ENCODE data around the gene TRIM69.
"Not testable (repeated sequence)": the region's sequence is repeated elsewhere in the genome, so short reads cannot be mapped to it uniquely, and the experiment has no call there.

The TRIM69 gene

GRCh38 chr15:44716983-44717602, 19.2 kb upstream of the TRIM69 start:
- no peak for DNase-seq (ENCODE audit: low spot score)

- DNase-seq (ENCODE audit: low spot score), result no peak
Observed at GRCh38 chr15:44718180-44718926, 18.0 kb upstream of the TRIM69 start.

DNA sequence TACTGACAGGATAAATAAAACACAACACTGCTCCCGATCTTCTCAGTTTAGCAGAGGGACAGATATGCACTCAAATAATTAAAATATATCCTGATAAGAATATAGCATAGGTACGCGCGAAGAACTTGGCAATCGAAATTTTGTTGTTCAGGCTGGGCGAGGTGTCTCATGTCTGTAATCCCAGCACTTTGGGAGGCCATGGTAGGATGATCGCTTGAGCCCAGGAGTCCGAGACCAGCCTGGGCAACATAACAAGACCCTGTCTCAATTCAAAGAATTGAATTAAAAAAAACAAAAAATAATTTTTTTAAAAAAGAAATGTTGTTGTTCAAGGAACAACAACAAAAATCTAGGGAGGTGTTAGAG, 17.4 kb upstream of the TRIM69 start:
- no peak for DNase-seq (ENCODE audit: low spot score)

DNA sequence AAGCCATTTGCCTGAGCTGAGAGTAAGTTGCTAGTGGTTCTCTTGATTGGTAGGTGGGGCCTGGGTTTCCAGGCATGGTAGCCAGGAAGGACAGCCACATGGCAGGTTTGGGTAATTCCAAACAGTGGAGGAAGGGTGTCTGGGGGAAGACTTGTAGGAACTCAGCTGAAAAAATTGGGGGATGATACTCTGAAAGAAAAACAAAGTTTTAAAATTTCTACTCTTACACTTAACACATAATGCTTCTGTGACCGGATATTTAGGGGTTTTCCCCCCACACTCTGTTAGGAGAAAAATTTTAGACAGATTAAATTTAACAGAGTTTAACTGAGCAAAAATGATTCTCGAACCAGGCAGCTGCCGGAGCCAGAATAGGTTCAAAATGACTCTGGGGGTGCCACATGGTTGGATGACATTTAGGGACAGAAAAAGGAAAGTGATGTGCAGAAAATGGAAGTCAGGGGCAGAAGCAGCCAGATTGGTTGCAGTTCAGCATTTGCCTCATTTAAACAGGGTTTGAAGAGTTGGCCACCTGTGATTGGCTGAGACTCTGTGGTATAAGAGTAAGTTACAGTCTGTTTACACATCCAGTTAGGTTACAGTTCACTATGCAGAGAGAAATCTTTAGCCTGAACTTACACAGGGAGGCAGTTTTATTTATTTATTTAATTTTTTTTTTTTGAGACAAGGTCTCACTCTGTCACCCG, 16.9 kb upstream of the TRIM69 start:
- no peak for DNase-seq (ENCODE audit: low spot score)

- not testable (repeated sequence) for DNase-seq (ENCODE audit: low spot score)
Observed at GRCh38 chr15:44720000-44720435, 16.3 kb upstream of the TRIM69 start.

- DNase-seq (ENCODE audit: low spot score), result no peak
Observed at GRCh38 chr15:44720460-44721176, 15.7 kb upstream of the TRIM69 start.

- DNase-seq (ENCODE audit: low spot score), result no peak
Observed at GRCh38 chr15:44722011-44722410, 14.3 kb upstream of the TRIM69 start.

DNA sequence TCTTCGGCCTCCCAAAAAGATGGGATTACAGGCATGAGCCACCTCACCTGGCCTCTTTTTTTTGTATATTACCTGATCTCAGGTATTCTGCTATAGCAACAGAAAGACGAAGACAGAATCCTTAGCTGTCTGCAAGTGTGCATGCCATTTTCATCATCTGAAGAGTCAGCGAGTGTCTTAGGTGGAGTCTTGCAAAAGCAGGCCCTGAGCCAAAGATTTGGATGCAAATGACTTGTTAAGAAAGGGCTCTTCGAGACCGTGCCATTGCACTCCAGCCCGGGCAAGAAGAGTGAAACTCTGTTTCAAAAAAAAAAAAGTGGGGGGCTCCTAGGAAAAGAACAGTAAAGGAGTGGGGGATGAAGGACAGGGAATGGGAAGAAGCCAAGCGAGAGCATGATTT, 10.2 kb upstream of the TRIM69 start:
- peak; percentile 21 for DNase-seq (ENCODE audit: low spot score)

DNA sequence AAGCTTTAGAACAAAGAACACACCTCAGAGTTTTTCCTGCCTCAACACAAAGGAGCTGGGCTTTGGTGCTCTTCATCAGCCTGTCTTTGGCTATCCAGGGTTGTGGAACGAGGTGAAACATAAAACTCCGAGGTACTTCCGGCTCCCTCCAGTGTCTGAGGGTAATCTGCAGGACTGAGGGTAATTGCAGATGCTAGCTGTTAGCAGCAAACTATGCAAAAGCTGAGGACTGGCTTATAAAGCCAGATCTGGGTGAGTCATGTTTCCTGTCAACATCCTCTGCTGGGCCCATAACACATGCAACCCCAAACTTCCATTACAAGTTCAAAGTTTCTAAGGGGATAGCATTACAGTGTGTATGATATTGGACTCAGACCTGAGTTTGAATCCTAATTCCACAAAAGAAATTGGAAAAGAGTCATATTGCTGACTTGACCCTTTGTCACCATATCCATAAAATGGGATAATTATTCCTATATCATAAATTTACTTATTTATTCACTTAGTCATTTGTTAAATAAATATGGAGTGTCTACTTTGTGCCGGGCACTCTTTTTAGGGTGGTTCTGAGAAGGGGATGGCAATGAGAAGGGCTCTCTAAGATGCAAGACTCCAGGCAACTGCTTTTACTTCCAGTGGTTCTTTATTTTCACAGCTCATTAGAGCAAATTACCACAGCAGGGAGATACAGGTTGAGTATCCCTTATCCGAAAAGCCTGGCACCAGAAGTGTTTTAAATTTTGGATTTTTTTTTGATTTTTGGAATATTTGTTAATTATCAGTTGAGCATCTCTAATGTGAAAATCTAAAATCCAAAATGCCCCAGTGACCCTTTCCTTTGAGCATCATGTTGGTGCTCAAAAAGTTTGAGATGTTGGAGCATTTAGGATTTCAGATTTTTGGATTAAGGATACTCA, 9.5 kb upstream of the TRIM69 start:
- DNase-seq (ENCODE audit: low spot score), result peak; percentile 82

DNA sequence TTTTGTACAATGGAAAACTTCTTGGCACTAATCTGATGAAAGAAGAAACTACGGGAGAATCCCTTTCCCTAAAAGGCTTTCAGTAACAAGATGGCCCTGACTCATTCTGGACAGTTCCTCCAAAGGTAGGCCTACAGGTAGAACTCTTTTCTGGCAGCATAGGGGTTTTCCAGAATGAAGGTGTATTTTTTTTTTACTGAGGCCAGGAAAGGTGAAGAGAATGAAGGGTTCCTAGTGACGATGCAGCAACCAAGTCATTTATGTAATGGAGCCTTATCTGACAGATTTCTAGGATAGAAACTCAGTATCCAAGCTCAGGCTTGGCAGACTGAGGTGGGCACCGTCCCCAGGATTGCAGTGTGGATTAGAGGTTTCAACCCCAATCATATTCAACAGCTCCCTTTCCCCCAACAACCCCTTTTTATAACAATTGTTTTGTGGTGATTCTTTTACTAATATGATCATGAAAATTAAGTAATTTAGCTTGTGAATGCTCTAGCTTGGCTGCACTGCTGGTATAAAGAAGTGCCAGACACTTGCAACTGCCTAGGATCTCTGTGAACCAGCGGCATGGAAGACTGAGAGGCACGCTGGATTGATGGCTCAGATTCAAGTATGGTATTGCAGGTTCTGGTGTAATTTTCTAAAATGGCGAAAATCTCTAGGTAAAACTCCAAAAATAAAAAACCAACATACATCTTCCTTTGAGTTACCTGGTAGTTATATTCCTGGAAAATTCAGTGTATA, 8.7 kb upstream of the TRIM69 start:
- no peak for DNase-seq (ENCODE audit: low spot score)

DNA sequence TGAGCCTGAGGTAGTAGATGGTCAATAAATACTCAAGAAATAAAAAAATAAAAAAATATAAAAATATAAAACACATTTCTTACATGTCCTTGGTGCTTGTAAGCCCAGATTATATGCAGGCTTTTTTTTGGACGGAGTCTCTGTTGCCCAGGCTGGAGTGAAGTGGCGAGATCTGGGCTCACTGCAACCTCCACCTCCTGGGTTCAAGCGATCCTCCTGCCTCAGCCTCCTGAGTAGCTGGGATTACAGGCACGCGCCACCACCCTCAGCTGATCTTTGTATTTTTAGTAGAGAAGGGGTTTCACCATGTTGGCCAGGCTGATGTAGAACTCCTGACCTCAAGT, 8.1 kb upstream of the TRIM69 start:
- not testable (repeated sequence) for DNase-seq (ENCODE audit: low spot score)

- DNase-seq (ENCODE audit: low spot score), result peak; percentile 94
Observed at GRCh38 chr15:44728576-44729407, 7.5 kb upstream of the TRIM69 start.

GRCh38 chr15:44729408-44730127, 6.8 kb upstream of the TRIM69 start:
- DNase-seq (ENCODE audit: low spot score), result no peak

DNA sequence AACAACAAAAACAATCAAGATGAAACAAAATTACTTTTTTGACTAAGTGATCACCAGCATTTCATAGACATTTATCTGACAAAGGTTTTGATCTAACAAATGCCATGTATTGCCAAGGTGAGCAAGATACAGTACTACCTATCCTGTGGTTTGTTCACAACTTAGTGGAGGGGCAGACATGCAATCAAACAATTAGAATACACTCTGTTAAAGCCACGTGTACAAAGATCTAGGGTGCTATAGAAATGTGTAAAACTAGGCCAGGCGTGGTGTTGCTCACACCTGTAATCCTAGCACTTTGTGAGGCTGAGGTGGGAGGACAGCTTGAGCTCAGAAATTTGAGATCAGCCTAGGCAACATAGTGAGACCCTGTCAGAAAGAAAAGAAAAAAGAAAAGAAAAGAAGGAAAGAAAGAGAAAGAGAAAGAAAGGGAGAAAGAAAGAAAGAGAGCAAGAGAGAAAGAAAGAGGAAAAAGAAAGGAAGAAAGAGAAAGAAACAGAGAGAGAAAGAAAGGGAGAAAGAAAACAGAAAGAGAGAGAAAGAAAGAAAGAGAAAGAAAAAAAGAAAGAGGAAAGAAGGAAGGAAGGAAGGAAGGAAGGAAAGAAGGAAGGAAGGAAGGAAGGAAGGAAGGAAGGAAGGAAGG, 1.4 kb upstream of the TRIM69 start:
- no peak for DNase-seq (ENCODE audit: low spot score)

GRCh38 chr15:44735482-44736180, 697 bp upstream of the TRIM69 start:
- DNase-seq (ENCODE audit: low spot score), result peak; percentile 14

DNA sequence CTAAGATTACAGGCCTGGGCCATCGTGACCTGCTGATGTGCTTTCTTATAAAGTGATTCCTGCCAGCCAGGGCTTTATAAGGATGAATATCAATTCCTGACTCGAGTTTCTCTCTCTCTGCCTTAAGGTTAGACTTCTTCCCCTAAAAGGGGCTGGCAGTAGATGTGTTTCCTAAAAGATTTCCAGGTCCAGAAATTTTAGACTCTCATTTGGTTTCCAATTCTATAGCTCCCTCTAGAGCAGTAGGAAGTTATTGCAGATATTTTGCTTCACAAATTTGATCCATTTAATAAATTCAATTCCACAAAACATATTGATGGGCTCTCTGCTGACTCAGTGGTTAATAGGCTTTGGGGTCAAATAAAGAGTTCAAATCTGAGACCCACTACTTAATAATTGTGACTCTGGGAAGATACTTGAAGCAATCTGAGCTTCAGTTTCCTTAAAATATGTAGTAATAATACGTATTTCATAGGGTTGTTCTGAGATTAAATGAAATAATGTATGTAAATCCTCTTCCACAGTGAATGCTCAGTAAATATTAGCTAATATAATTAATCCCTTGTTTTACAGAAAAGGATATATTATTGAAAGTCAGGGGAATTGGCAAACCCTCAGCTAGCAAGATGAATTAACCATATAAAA, 2.1 kb downstream of the TRIM69 start:
- peak; percentile 52 for DNase-seq (ENCODE audit: low spot score)

- not testable (repeated sequence) for DNase-seq (ENCODE audit: low spot score)
Observed at GRCh38 chr15:44739222-44739847, 3.0 kb downstream of the TRIM69 start.

Data from AG20443 (cell line).